ENCODE measurements around the gene PAK4. TPM values are rescaled to one million over a fixed set of nuclear protein-coding genes. Genes with fewer than 3 reads are reported as not detected.

The PAK4 gene
- total RNA-seq, 1 experiment from 2014 or later, result 90.1 TPM

DNA sequence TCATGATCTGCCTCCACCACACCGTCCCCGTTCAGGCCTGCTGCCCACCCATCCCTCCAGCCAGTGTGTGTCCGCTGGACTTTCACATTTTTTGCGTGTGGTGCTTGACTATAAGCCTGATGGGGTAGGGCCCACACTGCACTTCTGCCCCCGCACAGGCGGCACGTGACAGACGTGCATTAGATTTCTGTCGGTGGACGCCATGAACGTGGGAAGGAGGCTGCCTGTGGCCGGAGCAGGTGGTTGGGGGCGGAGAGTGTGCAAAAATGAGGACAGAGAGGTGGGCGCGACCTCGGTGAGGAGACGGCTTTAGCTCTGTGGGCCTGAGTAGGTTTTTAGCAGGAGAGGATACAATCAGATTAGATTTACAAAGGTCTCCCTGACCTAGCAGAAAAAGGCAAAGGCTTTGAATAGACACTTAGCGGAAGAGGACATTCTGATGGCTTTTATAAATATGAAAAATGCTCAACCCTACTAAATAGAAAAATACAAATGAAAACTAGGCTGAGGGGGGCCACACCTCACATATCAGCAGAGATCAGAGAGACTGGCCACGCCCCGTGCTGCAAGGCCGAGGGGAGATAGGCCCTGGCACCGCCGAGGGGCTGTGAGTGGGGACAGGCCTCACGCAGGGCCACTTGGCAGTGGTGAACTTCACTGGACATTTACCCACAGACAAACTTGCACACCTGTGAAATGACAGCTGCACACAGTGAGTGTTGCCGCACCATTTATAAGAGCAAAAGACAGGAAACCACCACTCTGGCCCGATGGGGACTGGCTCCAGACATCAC lies 25.4 kb downstream of the PAK4 start:
- no peaks in the 10 kb centered on the region for H3K9me3 ChIP-seq (ENCODE audit: control insufficient read depth in 1 of 2, insufficient read depth in 1 of 2, low read depth in 1 of 2, low read length in 2 of 2)
- no peak overlapping the region for H3K4me3 ChIP-seq (replicated peaks in 1 of 2; ENCODE audit: low read depth in 1 of 2, low read length in 2 of 2)
- no peak overlapping the region for H3K9ac ChIP-seq (ENCODE audit: low read length)
- no peaks in the 10 kb centered on the region for H3K27me3 ChIP-seq (ENCODE audit: insufficient read depth, low read length)
- ChIA-PET CTCF (no interaction called here), RAD21 (ENCODE audit: low non-redundant PET in 1 of 2, low total read pairs in 2 of 2, uncharacterized antibody in 2 of 2, unreplicated experiment in 2 of 2) (no interaction called here), POLR2A (no interaction called here)
- no peaks in the 10 kb centered on the region for H3K36me3 ChIP-seq (ENCODE audit: control insufficient read depth in 1 of 2, insufficient read depth in 2 of 2, low read length in 2 of 2)
- BruUV-seq (replicated peaks), result no TSS peak
- H3K79me2 ChIP-seq (ENCODE audit: insufficient read depth, low read length), result peaks cover 92% of the 10 kb centered on the region
- peaks cover 26 to 37% of the 10 kb centered on the region in 2 experiments for H3K4me1 ChIP-seq (ENCODE audit: control insufficient read depth in 1 of 2, insufficient read depth in 2 of 2, low read length in 2 of 2)
- ATAC-seq (no peak), DNase-seq (ENCODE audit: low read depth, low spot score) (no peak)
- H3K9me2 ChIP-seq (ENCODE audit: insufficient read depth), result no peaks in the 10 kb centered on the region
- no peak for TF ChIP-seq RAD21 (IDR thresholded peaks at IDR 0.05; ENCODE audit: low read depth)
- no peak for TF ChIP-seq ELF1 (IDR thresholded peaks at IDR 0.05; ENCODE audit: borderline replicate concordance, low read depth)
- no peak for TF ChIP-seq EZH2phosphoT487 (IDR thresholded peaks at IDR 0.05; ENCODE audit: borderline replicate concordance)
- TF ChIP-seq CEBPB (IDR thresholded peaks at IDR 0.05; ENCODE audit: low read depth), result no peak
- intact Hi-C loops (cut with micrococcal nuclease), result no loop called here
- H3K27ac ChIP-seq (ENCODE audit: low read depth, low read length), result no peak overlapping the region
- H4K20me1 ChIP-seq (ENCODE audit: insufficient read depth), result no peaks in the 10 kb centered on the region
- H2AFZ ChIP-seq (ENCODE audit: low read depth, low read length, poor library complexity, severe bottlenecking), result no peak overlapping the region
- H3K4me2 ChIP-seq (ENCODE audit: low read length), result no peak overlapping the region

DNA sequence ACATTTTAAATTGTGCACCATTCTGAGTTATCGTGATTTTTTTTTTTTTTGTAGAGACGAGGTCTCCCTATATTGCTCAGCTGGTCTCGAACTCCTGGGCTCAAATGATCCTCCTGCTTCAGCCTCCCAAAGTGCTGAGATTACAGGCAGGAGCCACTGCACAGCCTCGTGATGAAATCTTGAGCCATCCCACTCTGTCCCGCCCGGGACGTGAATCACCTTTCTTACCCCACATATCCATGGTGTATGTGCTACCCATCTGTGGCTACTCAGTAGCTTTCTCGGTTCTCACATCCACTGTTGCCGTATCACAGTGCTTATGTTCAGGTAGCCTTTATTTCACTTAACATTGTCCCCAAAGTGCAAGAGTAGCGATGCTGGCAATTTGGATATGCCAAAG lies 26.5 kb downstream of the PAK4 start:
- no peak overlapping the region for H3K4me3 ChIP-seq (replicated peaks in 1 of 2; ENCODE audit: low read depth in 1 of 2, low read length in 2 of 2)
- ATAC-seq, result no peak
- intact Hi-C loops (cut with micrococcal nuclease), result no loop called here
- no peak overlapping the region for H3K9ac ChIP-seq (ENCODE audit: low read length)
- POLR2A ChIA-PET, result no interaction called here
- H3K4me2 ChIP-seq (ENCODE audit: low read length), result no peak overlapping the region
- no peak overlapping the region for H2AFZ ChIP-seq (ENCODE audit: low read depth, low read length, poor library complexity, severe bottlenecking)
- RAD21 ChIA-PET (ENCODE audit: low non-redundant PET in 1 of 2, low total read pairs in 2 of 2, uncharacterized antibody in 2 of 2, unreplicated experiment in 2 of 2), result no interaction called here
- no peak overlapping the region for H3K27ac ChIP-seq (ENCODE audit: low read depth, low read length)
- peaks cover 36 to 48% of the 10 kb centered on the region in 2 experiments for H3K4me1 ChIP-seq (ENCODE audit: control insufficient read depth in 1 of 2, insufficient read depth in 2 of 2, low read length in 2 of 2)
- no peaks in the 10 kb centered on the region for H3K36me3 ChIP-seq (ENCODE audit: control insufficient read depth in 1 of 2, insufficient read depth in 2 of 2, low read length in 2 of 2)
- DNase-seq (ENCODE audit: low read depth, low spot score), result no peak
- TF ChIP-seq ZNF274 (IDR thresholded peaks at IDR 0.05; ENCODE audit: low read depth, low read length) (no peak), TCF7L2 (IDR thresholded peaks at IDR 0.05; ENCODE audit: borderline replicate concordance, extremely low read depth, insufficient read depth, insufficient read length) (no peak), EZH2phosphoT487 (IDR thresholded peaks at IDR 0.05; ENCODE audit: borderline replicate concordance) (no peak), CEBPB (IDR thresholded peaks at IDR 0.05; ENCODE audit: low read depth) (no peak), RAD21 (IDR thresholded peaks at IDR 0.05; ENCODE audit: low read depth) (no peak), SRF (IDR thresholded peaks at IDR 0.05; ENCODE audit: low read depth) (no peak), SIN3A (IDR thresholded peaks at IDR 0.05; ENCODE audit: low read depth) (no peak)
- TF ChIP-seq, protein P1, sequence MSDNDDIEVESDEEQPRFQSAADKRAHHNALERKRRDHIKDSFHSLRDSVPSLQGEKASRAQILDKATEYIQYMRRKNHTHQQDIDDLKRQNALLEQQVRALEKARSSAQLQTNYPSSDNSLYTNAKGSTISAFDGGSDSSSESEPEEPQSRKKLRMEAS (IDR thresholded peaks at IDR 0.05), result no peak
- TF ChIP-seq, protein P2, sequence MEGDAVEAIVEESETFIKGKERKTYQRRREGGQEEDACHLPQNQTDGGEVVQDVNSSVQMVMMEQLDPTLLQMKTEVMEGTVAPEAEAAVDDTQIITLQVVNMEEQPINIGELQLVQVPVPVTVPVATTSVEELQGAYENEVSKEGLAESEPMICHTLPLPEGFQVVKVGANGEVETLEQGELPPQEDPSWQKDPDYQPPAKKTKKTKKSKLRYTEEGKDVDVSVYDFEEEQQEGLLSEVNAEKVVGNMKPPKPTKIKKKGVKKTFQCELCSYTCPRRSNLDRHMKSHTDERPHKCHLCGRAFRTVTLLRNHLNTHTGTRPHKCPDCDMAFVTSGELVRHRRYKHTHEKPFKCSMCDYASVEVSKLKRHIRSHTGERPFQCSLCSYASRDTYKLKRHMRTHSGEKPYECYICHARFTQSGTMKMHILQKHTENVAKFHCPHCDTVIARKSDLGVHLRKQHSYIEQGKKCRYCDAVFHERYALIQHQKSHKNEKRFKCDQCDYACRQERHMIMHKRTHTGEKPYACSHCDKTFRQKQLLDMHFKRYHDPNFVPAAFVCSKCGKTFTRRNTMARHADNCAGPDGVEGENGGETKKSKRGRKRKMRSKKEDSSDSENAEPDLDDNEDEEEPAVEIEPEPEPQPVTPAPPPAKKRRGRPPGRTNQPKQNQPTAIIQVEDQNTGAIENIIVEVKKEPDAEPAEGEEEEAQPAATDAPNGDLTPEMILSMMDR (IDR thresholded peaks at IDR 0.05 in 2 of 3, conservative IDR thresholded peaks at IDR 0.05 in 1 of 3; ENCODE audit: borderline replicate concordance in 1 of 3, insufficient read depth in 1 of 3, low read depth in 2 of 3, low read length in 2 of 3), result no peak
- TF ChIP-seq, protein P3, sequence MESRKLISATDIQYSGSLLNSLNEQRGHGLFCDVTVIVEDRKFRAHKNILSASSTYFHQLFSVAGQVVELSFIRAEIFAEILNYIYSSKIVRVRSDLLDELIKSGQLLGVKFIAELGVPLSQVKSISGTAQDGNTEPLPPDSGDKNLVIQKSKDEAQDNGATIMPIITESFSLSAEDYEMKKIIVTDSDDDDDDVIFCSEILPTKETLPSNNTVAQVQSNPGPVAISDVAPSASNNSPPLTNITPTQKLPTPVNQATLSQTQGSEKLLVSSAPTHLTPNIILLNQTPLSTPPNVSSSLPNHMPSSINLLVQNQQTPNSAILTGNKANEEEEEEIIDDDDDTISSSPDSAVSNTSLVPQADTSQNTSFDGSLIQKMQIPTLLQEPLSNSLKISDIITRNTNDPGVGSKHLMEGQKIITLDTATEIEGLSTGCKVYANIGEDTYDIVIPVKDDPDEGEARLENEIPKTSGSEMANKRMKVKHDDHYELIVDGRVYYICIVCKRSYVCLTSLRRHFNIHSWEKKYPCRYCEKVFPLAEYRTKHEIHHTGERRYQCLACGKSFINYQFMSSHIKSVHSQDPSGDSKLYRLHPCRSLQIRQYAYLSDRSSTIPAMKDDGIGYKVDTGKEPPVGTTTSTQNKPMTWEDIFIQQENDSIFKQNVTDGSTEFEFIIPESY (IDR thresholded peaks at IDR 0.05; ENCODE audit: extremely low read depth, insufficient replicate concordance, low read length), result no peak
- H3K9me3 ChIP-seq (ENCODE audit: control insufficient read depth in 1 of 2, insufficient read depth in 1 of 2, low read depth in 1 of 2, low read length in 2 of 2), result no peaks in the 10 kb centered on the region
- no peaks in the 10 kb centered on the region for H4K20me1 ChIP-seq (ENCODE audit: insufficient read depth)
- H3K79me2 ChIP-seq (ENCODE audit: insufficient read depth, low read length), result peaks cover 91% of the 10 kb centered on the region
- no peaks in the 10 kb centered on the region for H3K27me3 ChIP-seq (ENCODE audit: insufficient read depth, low read length)
- no peaks in the 10 kb centered on the region for H3K9me2 ChIP-seq (ENCODE audit: insufficient read depth)
- no TSS peak for BruUV-seq (replicated peaks)
- CTCF ChIA-PET, result interaction anchor here (0.9 kb wide), 1 partner anchor 29 kb away, joined by 4 read pairs; no protein-coding TSS in a partner anchor
